Stimulated activated CD8-positive, alpha-beta memory T cell treated with anti-CD3 and anti-CD28 coated beads, Interleukin-12 subunit alpha, Interleukin-12 subunit beta, amount 100 ng/mL, for 4 hours (primary cell): ENCODE results near the gene C1orf87.
"Not testable (repeated sequence)": the region's sequence is repeated elsewhere in the genome, so short reads cannot be mapped to it uniquely, and the experiment has no call there.

Source experiments
- DNase-seq: peaks from one replicate; pipeline ENCODE4 v3.0.0-alpha.2; 2020; ENCODE audit warnings: low read depth

Gene C1orf87

DNA sequence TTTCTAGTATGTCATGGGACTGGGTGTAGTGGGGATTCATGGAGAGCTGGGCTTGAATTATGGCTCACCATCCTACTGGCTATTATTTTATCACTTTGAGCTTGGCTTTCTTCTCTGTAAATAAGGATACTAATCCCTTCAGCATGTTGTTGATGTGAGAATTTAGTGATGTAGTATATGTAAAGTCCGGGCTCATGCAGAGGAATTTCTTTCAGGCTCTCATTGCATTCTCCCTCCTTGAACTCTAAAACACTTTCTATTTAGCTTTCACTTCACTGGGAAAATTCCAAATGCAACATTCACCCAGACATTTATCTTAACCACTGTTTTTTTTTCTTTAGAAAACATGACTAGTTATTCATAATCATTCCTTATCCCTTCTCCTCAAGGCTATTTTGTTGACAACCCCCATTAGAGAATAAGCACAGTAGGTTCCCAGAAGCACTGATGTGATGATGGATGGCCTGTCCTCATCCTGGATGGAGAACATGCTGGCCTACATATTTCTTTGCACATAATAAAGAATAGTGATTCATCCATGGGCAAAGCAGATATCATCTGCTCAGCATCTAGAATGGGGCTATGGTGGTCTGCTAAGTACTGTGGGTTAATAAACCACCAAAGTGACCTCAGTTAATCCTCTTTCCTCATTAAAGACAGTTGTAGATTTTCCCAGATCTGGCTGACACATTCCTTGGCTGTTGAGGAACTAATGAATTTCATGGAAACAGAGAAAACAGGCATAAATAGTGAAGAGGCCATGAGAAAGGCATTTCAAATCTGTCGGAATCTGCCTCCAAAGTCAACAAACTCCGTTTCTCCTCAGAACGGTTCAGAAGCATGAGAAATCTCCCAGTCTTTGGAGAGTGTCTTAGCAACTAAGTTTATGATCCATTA lies 79.0 kb downstream of the C1orf87 start:
- no peak for DNase-seq

DNA sequence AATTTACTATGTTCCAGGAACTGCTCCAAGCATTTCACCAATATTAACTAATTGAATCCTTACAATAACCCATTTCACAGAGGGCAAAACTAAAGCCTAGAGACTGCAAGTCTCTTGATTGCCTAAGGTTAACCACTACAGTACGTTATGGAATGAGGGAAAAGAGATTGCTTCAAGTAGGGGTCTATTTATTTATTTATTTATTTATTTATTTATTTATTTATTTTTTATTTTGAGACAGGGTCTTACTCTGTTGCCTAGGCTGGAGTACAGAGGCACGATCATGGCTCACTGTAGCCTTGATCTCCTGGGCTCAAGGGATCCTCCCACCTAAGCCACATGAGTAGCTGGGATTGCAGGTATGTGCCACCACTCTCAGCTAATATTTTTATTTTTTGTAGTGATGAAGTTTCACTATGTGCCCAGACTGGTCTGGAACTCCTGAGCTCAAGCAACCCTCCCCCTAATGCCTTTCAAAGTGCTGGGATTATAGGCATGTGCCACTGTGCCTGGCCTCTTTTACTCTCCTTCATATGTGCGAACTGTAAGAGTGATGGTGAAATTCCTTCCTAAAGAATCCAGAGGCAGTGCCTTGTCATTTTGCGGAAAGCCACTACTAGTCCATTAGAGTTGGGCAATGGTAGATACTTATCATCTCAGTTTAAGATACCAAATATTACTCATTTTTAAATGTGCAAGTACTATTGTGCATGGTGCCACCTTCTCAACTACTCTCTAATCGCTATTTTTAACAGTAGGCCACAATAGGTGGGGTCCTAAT lies 81.3 kb downstream of the C1orf87 start:
- DNase-seq = no peak

DNA sequence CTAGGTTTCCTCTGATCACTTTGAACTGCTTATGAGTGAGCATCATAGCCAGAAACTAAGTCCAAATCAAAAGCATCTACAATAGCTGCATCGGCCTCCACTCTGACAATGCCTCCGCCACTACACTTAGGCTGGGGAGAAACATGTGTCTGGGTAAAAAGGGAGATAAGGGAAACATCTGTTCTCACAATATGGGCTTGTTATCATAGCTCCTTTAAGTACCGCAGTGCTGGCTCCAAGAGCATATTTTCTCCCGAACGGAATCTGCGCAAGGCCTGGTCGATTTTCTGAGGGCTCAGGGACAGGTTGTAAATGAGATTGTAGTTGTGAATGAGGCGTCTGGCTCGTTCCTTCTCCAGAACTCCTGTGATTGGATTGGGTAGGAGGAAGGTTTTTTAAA lies 83.1 kb downstream of the C1orf87 start:
- DNase-seq = no peak

- no peak for DNase-seq
Observed at GRCh38 chr1:59986516-59987310, 86.9 kb downstream of the C1orf87 start.

- no peak for DNase-seq
Observed at GRCh38 chr1:59985911-59986515, 87.6 kb downstream of the C1orf87 start.

DNA sequence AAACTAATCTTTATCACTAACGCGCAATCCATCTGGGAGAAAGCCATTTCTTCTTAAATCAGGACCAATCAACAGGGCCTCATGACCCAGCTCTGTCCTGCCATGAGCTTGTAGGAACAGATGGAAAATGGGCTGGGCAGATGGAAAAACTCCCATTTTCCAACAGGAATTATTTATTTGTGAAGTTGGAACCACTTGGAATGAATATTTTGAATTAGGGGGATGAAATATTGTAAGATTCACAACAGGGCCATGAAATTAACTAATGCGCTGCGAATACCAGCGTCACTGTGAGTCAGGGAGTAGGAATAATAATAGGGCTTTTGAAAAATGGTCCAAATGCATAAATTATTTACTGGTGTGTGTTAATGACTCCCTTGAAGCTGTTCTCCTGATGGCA lies 93.9 kb downstream of the C1orf87 start:
- no peak for DNase-seq

DNA sequence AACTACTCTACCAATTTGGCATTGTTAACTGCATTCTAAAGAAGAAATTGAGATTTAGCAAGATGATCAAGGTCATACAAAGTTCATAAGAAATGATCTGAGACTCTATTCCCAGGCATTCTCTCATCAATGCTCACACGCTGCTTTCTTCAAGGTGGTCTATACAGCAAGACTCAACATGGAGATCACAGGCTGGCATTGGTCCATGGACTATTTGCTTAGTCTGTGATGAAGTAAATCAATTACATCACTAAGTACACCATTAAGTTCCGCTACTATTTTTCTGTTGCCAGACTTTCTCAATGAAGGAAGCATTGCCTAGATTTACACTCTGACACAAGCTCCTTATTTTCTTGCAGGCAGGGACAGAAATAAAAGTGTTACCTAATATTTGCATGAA lies 95.1 kb downstream of the C1orf87 start:
- no peak for DNase-seq

DNA sequence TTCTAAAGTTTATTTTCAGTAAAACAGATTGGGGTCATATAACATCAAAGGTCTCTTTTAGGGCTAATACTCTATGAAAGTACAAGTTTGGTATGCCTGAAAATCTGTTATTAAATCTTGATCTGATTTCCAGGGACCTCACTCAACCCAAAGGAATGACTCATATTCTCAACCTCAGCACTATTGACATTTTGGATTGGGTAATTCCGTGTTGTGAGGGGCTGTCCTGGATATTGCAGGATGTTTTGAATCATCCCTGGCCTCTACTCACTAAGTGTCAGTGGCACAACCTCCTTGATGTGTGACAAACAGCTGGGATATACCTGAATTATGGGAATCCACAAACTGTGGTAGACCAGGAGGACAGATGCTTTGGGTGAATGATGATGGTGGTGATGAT lies 95.5 kb downstream of the C1orf87 start:
- no peak for DNase-seq

- DNase-seq = no peak
Observed at GRCh38 chr1:59977075-59977410, 96.5 kb downstream of the C1orf87 start.

DNA sequence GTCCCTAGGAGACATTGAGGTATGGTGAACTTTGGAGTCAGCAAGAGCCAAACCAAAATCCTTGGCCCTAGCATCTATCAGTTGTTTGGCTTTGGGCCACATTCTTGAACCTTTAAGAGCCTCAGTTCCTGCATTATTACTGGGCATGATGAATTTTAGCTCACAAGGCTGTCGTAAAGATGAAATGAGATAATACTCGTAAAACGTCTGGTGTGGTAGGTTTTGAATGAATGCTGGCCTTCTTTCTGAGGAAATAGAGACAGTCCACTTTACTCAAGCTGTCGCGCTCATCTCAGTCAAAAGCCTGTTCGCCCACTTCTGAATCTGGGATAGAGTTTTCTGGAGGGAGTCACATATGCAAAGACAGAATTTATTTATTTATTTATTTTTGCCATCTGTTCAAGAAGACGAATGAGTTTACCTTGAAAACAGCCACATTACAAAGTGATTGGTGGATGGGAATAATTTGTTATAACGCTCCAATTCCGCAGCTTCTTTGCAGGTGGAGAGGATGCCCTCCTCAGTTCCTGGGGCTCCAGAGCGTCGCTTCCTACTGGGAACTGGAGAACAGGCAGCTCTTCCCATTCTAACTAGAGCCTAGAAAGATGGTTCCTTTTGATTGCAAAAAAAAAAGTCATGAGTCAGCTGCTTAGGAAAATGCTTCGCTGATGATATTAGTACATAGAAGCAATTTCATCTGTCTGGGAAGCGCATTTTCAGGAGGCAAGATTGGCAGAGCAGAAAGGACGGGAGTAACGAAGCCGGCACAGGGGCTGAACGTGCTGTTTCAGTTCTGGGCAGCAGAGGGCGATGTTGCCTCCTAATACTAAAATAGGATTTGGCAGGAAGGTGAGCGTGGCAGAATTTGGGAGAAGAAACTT lies 97.1 kb downstream of the C1orf87 start:
- no peak for DNase-seq

- no peak for DNase-seq
Observed at GRCh38 chr1:59973719-59974118, 99.9 kb downstream of the C1orf87 start.

- DNase-seq = no peak
Observed at GRCh38 chr1:59972216-59972927, 101.2 kb downstream of the C1orf87 start.

DNA sequence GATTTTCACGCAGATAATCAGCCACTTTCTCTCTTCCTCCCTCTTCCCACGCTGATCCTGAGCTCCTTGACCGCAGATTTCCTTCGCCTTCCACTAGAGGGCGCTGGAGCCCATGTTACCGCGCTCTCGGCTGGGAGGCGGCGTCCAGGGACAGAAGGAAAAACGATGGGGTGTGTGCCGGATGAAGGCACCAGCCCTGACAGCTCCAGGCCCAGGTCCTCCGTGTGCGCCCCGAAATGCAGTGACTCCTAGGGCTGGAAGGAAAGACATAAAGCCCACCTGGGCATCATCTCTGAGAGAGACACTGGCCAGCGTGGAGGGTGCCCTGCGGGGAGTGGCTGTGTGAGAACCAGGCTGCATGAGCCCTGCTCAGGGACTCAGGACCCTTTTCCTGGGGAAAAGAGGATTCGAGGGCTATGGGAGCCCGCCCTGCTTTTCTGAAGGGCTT lies 102.1 kb downstream of the C1orf87 start:
- peak; percentile 11 for DNase-seq

GRCh38 chr1:59969542-59970175 lies 103.9 kb downstream of the C1orf87 start:
- not testable (repeated sequence) for DNase-seq

GRCh38 chr1:59968746-59969145 lies 104.8 kb downstream of the C1orf87 start:
- not testable (repeated sequence) for DNase-seq

- DNase-seq = no peak
Observed at GRCh38 chr1:59967780-59968179, 105.8 kb downstream of the C1orf87 start.

- DNase-seq = no peak
Observed at GRCh38 chr1:59967141-59967697, 106.4 kb downstream of the C1orf87 start.

- DNase-seq = no peak
Observed at GRCh38 chr1:59952065-59952464, 121.5 kb downstream of the C1orf87 start.

DNA sequence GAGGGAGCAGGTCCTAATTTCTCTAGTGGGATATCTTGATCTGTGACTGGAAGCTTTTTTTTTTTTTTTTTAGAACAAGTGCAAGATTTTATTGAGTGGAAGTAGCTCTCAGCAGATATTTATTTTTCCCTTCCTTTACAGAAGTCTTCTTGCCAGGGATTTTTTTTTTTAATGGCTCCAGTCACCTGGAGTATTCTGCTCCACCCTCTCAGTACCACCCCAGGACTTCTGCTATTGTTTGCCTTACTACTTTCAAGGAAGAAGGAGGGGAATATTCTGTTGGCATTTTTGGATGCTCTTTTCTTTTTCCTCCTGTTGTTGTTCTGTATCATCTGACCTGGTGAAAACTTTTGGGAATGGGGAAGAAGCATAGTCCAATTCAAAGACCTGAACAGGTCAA lies 123.9 kb downstream of the C1orf87 start:
- DNase-seq = no peak

- no peak for DNase-seq
Observed at GRCh38 chr1:59948990-59949389, 124.6 kb downstream of the C1orf87 start.
